MCF 10A (cell line): Measurements from ENCODE around the gene TUBA8. TPM values are rescaled to one million over a fixed set of nuclear protein-coding genes. Genes with fewer than 3 reads are reported as not detected.
"Not testable (repeated sequence)": the region's sequence is repeated elsewhere in the genome, so short reads cannot be mapped to it uniquely, and the experiment has no call there.

ENCODE experiments used
- BruUV-seq: library from RNA; stranded (reverse); fragments of 400-500 nt; replicated peaks from 2 replicates; lab custom pipeline; 2021; lab: Mats Ljungman, UMichigan
- CTCF ChIA-PET: fragments of 300-600 bp; sonication (Branson Sonifier 250); formaldehyde crosslinking; extraction: SDS; loops from one replicate; lab custom pipeline; 2021; ENCODE audit warnings: antibody characterized with exemption, inconsistent platforms; lab: Yijun Ruan, JAX
- POLR2A ChIA-PET: fragments of 300-600, 350-650 bp; sonication (Branson Sonifier 250); formaldehyde crosslinking; extraction: SDS; loops from one replicate; lab custom pipeline; 2020; ENCODE audit warnings: antibody characterized with exemption, inconsistent platforms; lab: Yijun Ruan, JAX
- DNase-seq: peaks from one replicate; pipeline ENCODE4 v3.0.0-alpha.2; 2018; ENCODE audit not compliant: unreplicated experiment
- H3K27ac Mint-ChIP-seq: one replicate; pipeline ENCODE4 v1.8.0; 2022; ENCODE audit warnings: mild to moderate bottlenecking, low read depth, mixed read lengths; ENCODE audit not compliant: unreplicated experiment
- H3K27me3 Mint-ChIP-seq: one replicate; pipeline ENCODE4 v1.8.0; 2022; ENCODE audit warnings: mixed read lengths; ENCODE audit not compliant: insufficient read depth, unreplicated experiment
- H3K36me3 Mint-ChIP-seq: one replicate; pipeline ENCODE4 v1.8.0; 2022; ENCODE audit warnings: mild to moderate bottlenecking, moderate library complexity, mixed read lengths; ENCODE audit not compliant: insufficient read depth, unreplicated experiment
- H3K4me1 Mint-ChIP-seq: one replicate; pipeline ENCODE4 v1.8.0; 2022; ENCODE audit warnings: mixed read lengths; ENCODE audit not compliant: insufficient read depth, unreplicated experiment
- H3K4me3 Mint-ChIP-seq: one replicate; pipeline ENCODE4 v1.8.0; 2022; ENCODE audit warnings: mild to moderate bottlenecking, moderate library complexity, mixed read lengths; ENCODE audit not compliant: unreplicated experiment
- H3K9me3 Mint-ChIP-seq: one replicate; pipeline ENCODE4 v1.8.0; 2022; ENCODE audit warnings: mixed read lengths; ENCODE audit not compliant: unreplicated experiment
- CTCF ChIP-seq: fragments of 200-600 bp; IDR thresholded peaks from one replicate; pipeline ENCODE4 v1.8.0; 2022; ENCODE audit warnings: antibody characterized with exemption, mild to moderate bottlenecking; ENCODE audit not compliant: unreplicated experiment
- intact Hi-C: fragments of 100-400 bp; cut with micrococcal nuclease; formaldehyde crosslinking; loops from 2 replicates; pipeline ENCODE4 v1.14.1; 2022
- total RNA-seq: library from RNA; stranded (reverse); gene quantifications from 2 replicates; pipeline ENCODE4 v1.2.3, GENCODE V29; 2022

TUBA8 gene
- total RNA-seq, 1 experiment from 2014 or later: not detected

- H3K4me1 Mint-ChIP-seq: no peaks in the 10 kb centered on the region
- BruUV-seq: no TSS peak
- no peak overlapping the region for H3K4me3 Mint-ChIP-seq
- CTCF ChIA-PET: interaction anchor here (1.3 kb wide), 1 partner anchor 11 kb away, joined by 4 read pairs; no protein-coding TSS in a partner anchor
- no peaks in the 10 kb centered on the region for H3K9me3 Mint-ChIP-seq
- intact Hi-C loops: no loop called here
- no peaks in the 10 kb centered on the region for H3K27me3 Mint-ChIP-seq
- no peak overlapping the region for H3K27ac Mint-ChIP-seq
- no peak for DNase-seq
- peaks cover 18% of the 10 kb centered on the region for H3K36me3 Mint-ChIP-seq
- no peak for TF ChIP-seq CTCF
- POLR2A ChIA-PET: no interaction called here
Observed at GRCh38 chr22:18103527-18104269, 6.9 kb upstream of the TUBA8 start.

- CTCF ChIA-PET: interaction anchor here (1.3 kb wide), 1 partner anchor 12 kb away, joined by 4 read pairs; no protein-coding TSS in a partner anchor
- no TSS peak for BruUV-seq
- peaks cover 2% of the 10 kb centered on the region for H3K4me1 Mint-ChIP-seq
- no peak for TF ChIP-seq CTCF
- no peak overlapping the region for H3K4me3 Mint-ChIP-seq
- no peaks in the 10 kb centered on the region for H3K9me3 Mint-ChIP-seq
- H3K36me3 Mint-ChIP-seq: peaks cover 17% of the 10 kb centered on the region
- POLR2A ChIA-PET: no interaction called here
- no peaks in the 10 kb centered on the region for H3K27me3 Mint-ChIP-seq
- no peak overlapping the region for H3K27ac Mint-ChIP-seq
- intact Hi-C loops: no loop called here
- no peak for DNase-seq
Observed at GRCh38 chr22:18104566-18104965, 6.0 kb upstream of the TUBA8 start.

- H3K4me1 Mint-ChIP-seq, BruUV-seq, DNase-seq, H3K27me3 Mint-ChIP-seq, H3K4me3 Mint-ChIP-seq, H3K27ac Mint-ChIP-seq, intact Hi-C loops, H3K9me3 Mint-ChIP-seq: not testable (repeated sequence)
- ChIA-PET CTCF (interaction anchor here (0.6 kb wide), 1 partner anchor 362 kb away, joined by 3 read pairs; no protein-coding TSS in a partner anchor), POLR2A (interaction anchor here (0.9 kb wide), 1 partner anchor 13 kb away, joined by 3 read pairs; no protein-coding TSS in a partner anchor)
- H3K36me3 Mint-ChIP-seq: peaks cover 12% of the 10 kb centered on the region
Observed at GRCh38 chr22:18105981-18106380, 4.6 kb upstream of the TUBA8 start.

GRCh38 chr22:18106550-18107341 lies 3.9 kb upstream of the TUBA8 start:
- H3K4me1 Mint-ChIP-seq, DNase-seq, H3K9me3 Mint-ChIP-seq, BruUV-seq, H3K4me3 Mint-ChIP-seq, H3K27ac Mint-ChIP-seq, H3K27me3 Mint-ChIP-seq, intact Hi-C loops: not testable (repeated sequence)
- peaks cover 12% of the 10 kb centered on the region for H3K36me3 Mint-ChIP-seq
- ChIA-PET POLR2A (interaction anchor here (0.8 to 0.9 kb wide), 2 partner anchors 14 to 28 kb away, joined by 3 read pairs; no protein-coding TSS in a partner anchor), CTCF (interaction anchor here (0.6 kb wide), 1 partner anchor 294 kb away, joined by 3 read pairs; no protein-coding TSS in a partner anchor)
